Mucosa of descending colon (tissue), 3 donors: ENCODE data around the gene LRP1B. TPM values are rescaled to one million over a fixed set of nuclear protein-coding genes. Genes with fewer than 3 reads are reported as not detected.
"Not testable (repeated sequence)": the region's sequence is repeated elsewhere in the genome, so short reads cannot be mapped to it uniquely, and the experiment has no call there.

Experiments
- ATAC-seq: fragments of 200-7000 bp; cut with Tn5 transposase; one replicate; pipeline ENCODE4 v1.9.1; 2020; ENCODE audit warnings: mild to moderate bottlenecking, moderate library complexity
- DNase-seq, 3 donors: peaks; one replicate each; pipeline ENCODE4 v3.0.0-alpha.2; 2020
- H3K36me3 ChIP-seq: fragments of 200-600 bp; one replicate; pipeline ENCODE4 v1.8.0; 2021; ENCODE audit warnings: low read depth, mild to moderate bottlenecking
- H3K4me1 ChIP-seq: fragments of 200-600 bp; one replicate; pipeline ENCODE4 v1.8.0; 2021; ENCODE audit warnings: low read depth, mild to moderate bottlenecking
- H3K4me3 ChIP-seq: fragments of 200-600 bp; one replicate; pipeline ENCODE4 v1.8.0; 2021; ENCODE audit warnings: mild to moderate bottlenecking
- H3K9me3 ChIP-seq: fragments of 200-600 bp; one replicate; pipeline ENCODE4 v1.8.0; 2021; ENCODE audit warnings: mild to moderate bottlenecking
- intact Hi-C, 2 donors: fragments of 100-400 bp; cut with DNase I in 1 of 2; cut with micrococcal nuclease in 1 of 2; formaldehyde crosslinking; loops; one replicate each; pipeline versions ENCODE4 v1.11.0 to v1.11.1; 2022; cut with DNase I, micrococcal nuclease
- total RNA-seq, 3 donors: library from RNA; stranded (reverse); fragmentation: NEBNext Ultra II Directional in 2 of 3; extraction: Animal tissue kit (Norgen Biotek cat#: 25700) in 2 of 3; gene quantifications; one replicate each; pipeline versions ENCODE4 v1.2.1 to v1.2.4, GENCODE V29; 2021 to 2023
- TF ChIP-seq, protein P1 (sequence below): fragments of 200-600 bp; IDR thresholded peaks from one replicate; pipeline ENCODE4 v1.8.0; 2022; ENCODE audit warnings: antibody characterized with exemption, mild to moderate bottlenecking
- donor health status: DM: no; HTN: no; CAD: no; lungs with moderate emphysema.
- donor health status: DM: no; HTN: no; CAD: no.
- donor health status: DM: no; HTN: yes; CAD: no.

Gene LRP1B
- total RNA-seq, 3 donors from 2014 or later = 0.12 to 1.6 (median 0.20) TPM

DNA sequence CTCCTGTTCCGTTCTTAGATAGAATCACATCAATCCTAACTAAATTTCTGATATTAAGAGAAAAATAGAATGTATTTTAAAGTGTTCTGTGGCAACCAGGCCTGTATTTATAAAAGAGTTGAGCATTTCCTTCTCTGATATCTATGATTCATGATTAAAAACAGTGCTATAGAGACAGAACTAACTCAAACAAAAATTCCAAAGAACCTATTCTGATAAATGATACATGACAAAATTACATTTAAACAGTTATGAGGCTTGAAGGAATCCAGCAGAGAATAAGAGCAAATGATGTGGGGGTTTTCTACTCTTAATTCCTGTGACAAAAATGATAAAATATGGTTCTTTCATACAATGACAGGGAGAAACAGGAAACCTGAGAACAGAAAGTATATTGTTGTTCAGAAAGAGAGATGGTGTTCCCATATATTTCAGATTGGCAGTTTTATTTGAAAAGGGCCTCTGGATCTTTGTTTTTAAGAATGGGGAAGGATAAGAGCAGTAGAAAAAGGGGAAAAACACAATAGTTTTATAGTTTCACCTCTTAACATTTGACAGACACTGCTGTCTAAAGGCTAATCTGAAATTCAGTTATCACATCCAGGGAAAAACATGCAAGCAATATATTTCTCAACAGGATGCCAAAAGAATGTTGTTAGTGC, 944.3 kb downstream of the LRP1B start:
- H3K4me3 ChIP-seq = no peak overlapping the region
- no peaks in the 10 kb centered on the region for H3K9me3 ChIP-seq
- no peaks in the 10 kb centered on the region for H3K4me1 ChIP-seq
- TF ChIP-seq, protein P1, sequence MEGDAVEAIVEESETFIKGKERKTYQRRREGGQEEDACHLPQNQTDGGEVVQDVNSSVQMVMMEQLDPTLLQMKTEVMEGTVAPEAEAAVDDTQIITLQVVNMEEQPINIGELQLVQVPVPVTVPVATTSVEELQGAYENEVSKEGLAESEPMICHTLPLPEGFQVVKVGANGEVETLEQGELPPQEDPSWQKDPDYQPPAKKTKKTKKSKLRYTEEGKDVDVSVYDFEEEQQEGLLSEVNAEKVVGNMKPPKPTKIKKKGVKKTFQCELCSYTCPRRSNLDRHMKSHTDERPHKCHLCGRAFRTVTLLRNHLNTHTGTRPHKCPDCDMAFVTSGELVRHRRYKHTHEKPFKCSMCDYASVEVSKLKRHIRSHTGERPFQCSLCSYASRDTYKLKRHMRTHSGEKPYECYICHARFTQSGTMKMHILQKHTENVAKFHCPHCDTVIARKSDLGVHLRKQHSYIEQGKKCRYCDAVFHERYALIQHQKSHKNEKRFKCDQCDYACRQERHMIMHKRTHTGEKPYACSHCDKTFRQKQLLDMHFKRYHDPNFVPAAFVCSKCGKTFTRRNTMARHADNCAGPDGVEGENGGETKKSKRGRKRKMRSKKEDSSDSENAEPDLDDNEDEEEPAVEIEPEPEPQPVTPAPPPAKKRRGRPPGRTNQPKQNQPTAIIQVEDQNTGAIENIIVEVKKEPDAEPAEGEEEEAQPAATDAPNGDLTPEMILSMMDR = no peak
- H3K36me3 ChIP-seq = no peaks in the 10 kb centered on the region
- ATAC-seq (no peak), DNase-seq (no peak)
- intact Hi-C loops = no loop called here

DNA sequence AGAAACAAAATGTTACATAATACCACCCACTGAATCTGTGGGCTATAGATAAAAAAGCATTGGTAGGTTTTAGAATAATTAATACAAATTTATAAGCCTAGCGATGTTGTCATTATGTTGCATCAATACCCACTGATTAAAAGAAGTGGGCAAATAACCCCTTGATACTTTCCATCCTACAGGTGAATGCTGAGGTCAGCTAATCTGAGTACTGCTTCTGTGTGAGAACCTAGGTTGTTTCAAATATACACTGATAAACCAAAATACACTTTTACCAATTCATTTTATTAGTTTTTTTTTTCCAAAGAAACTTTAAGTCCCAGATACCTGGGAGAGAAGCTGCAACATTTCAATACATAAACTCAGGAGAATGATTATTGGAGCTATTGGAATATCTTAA, 948.6 kb downstream of the LRP1B start:
- Histone ChIP-seq H3K36me3 (no peaks in the 10 kb centered on the region), H3K9me3 (no peaks in the 10 kb centered on the region), H3K4me3 (no peak overlapping the region), H3K4me1 (no peaks in the 10 kb centered on the region)
- ATAC-seq (no peak), DNase-seq (no peak)
- intact Hi-C loops = no loop called here
- TF ChIP-seq, protein P1 = no peak

DNA sequence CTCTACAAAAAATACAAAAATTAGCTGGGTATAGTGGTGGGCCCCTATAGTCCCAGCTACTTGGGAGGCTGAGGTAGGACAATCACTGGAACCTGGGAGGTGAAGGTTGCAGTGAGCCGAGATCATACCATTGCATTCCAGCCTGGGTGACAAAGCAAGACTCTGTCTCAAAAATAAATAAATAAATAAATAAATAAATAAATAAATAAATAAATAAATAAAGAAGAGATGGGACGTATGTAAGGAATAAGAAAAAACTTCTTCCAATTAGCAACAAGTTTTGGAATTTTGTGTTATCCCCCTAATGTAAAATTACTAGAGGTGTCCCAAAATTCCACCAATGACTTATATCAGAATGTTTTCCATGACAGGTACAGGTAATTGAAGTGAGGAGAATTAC, 961.7 kb downstream of the LRP1B start:
- H3K9me3 ChIP-seq, H3K4me1 ChIP-seq, DNase-seq, H3K4me3 ChIP-seq, H3K36me3 ChIP-seq, ATAC-seq, intact Hi-C loops: not testable (repeated sequence)

DNA sequence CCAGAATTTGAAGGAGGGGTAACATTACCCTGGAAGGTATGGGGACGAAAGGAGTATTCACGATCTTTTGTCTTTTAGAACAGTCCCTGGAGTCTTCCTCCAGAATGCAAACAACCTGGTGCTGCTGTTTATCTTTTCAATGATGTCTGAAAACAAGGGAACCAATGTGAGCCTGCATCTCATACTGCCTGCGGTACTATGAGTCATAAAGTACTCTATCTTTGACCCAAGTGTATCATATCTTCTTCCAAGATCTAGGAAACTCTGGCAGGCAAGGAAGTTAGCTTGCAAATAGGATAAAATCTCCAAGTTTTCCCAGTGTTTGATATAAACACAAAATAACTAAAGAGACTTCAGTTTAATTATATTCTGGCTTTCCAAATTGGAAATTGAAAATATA, 968.5 kb downstream of the LRP1B start:
- no peaks in the 10 kb centered on the region for H3K4me1 ChIP-seq
- no peaks in the 10 kb centered on the region for H3K9me3 ChIP-seq
- DNase-seq (no peak), ATAC-seq (no peak)
- intact Hi-C loops = no loop called here
- no peak overlapping the region for H3K4me3 ChIP-seq
- TF ChIP-seq, protein P1 = no peak
- no peaks in the 10 kb centered on the region for H3K36me3 ChIP-seq

DNA sequence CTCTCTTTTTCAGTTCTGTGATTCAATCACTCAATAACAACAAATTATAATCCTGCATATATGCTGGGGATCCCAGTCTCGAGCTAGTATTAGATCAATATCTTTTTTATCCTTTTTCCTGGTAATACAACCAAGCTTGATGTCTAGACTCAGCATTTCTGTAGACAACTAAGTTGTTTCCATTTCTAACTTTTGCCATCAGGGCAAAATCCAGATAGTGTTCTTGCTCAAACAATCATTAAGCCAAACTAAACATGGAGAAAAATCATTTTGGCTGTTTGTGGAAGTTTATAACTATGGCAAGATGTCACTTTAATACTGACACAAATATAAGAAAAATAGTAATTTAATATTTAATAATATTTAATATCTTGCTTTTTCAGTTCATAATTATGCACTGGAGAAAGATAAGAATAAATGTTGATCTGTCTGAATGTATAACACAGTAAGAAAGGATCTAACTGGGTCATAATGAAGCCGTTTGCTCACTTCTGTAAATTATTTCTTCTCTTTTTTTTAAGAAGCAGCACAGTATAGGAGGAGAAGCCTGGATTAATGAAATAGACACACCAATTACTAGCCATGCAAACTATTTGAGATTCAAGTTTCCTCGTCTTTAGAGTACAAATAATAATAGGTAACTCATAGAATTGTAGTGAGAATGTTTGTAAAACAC, 979.1 kb downstream of the LRP1B start:
- TF ChIP-seq, protein P1 = no peak
- intact Hi-C loops = no loop called here
- no peaks in the 10 kb centered on the region for H3K36me3 ChIP-seq
- H3K9me3 ChIP-seq = no peaks in the 10 kb centered on the region
- DNase-seq (no peak), ATAC-seq (no peak)
- no peaks in the 10 kb centered on the region for H3K4me1 ChIP-seq
- no peak overlapping the region for H3K4me3 ChIP-seq

- TF ChIP-seq, protein P1 = no peak
- intact Hi-C loops = no loop called here
- Histone ChIP-seq H3K9me3 (no peaks in the 10 kb centered on the region), H3K4me3 (no peak overlapping the region), H3K4me1 (no peaks in the 10 kb centered on the region), H3K36me3 (no peaks in the 10 kb centered on the region)
- ATAC-seq = no peak
- DNase-seq = no peak
Observed at GRCh38 chr2:141142025-141142424, 988.8 kb downstream of the LRP1B start.
